ENCODE results near the gene SAMD4A.

DNA sequence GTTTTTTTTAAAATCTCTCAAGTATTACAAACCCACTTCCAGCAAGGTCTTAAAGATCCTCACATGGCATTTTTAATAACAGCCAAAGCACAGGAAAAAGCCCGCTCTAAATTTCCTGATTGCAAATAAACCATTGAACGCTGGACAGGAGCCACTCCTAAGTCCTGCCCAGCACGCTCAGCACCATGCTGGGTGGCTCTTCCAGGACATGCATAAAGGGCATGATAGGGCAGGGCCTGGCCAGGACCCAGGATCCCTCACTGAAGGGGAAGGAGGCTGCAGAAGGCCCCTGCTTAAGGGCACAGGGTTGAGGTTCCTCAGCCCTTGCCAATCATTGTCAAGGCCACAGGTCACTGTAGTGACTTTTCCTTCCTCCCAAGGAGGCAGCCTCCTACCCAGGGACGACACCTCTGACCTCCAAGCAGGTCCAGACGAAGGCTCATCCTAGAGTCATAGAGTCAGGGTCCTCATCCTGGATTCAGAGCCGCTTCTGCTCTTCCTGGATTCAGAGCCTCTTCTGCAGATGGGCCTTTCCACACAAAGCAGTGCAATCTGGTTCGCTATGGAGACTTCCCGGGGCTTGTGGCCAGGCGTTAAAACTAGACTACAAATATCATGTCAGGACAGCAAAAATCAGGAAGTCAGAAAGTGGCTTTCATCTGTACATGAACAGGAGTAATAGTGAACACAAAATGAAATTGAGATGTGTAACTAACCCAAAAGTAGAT lies 211.9 kb downstream of the SAMD4A start:
- TF ChIP-seq, protein P1, sequence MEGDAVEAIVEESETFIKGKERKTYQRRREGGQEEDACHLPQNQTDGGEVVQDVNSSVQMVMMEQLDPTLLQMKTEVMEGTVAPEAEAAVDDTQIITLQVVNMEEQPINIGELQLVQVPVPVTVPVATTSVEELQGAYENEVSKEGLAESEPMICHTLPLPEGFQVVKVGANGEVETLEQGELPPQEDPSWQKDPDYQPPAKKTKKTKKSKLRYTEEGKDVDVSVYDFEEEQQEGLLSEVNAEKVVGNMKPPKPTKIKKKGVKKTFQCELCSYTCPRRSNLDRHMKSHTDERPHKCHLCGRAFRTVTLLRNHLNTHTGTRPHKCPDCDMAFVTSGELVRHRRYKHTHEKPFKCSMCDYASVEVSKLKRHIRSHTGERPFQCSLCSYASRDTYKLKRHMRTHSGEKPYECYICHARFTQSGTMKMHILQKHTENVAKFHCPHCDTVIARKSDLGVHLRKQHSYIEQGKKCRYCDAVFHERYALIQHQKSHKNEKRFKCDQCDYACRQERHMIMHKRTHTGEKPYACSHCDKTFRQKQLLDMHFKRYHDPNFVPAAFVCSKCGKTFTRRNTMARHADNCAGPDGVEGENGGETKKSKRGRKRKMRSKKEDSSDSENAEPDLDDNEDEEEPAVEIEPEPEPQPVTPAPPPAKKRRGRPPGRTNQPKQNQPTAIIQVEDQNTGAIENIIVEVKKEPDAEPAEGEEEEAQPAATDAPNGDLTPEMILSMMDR (conservative IDR thresholded peaks at IDR 0.05): no peak
- TF ChIP-seq ZFX (IDR thresholded peaks at IDR 0.05): no peak

Data from C4-2B (cell line).